Measurements from ENCODE around the gene METTL25. TPM values are rescaled to one million over a fixed set of nuclear protein-coding genes. Genes with fewer than 3 reads are reported as not detected.

METTL25 gene
- total RNA-seq, 1 experiment from 2014 or later: 3.5 TPM

DNA sequence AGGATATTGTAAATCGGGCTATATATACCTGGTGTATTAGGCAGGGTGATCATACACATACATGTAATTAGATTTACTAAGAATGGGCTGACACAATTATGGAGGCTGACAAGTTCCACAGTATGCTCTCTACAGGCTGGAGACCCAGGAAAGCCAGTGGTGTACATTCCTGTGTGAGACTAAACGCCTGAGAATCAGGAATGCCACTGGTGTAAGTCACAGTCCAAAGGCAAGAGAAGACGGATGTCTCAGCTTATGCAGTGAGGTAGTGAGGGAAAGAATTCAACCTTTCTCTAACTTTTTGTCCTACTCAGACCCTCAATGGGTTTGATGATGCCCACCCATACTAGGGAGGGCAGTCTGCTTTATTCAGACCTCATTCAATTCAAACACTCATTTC, 57.1 kb downstream of the METTL25 start:
- H3K36me3 ChIP-seq (ENCODE audit: control insufficient read depth, insufficient read depth, low read length): no peaks in the 10 kb centered on the region; the same call in 1 of the 2 replicates
- no TSS peak for BruUV-seq (replicated peaks)
- in situ Hi-C loops (cut with HindIII; ENCODE audit: low pct_unique_long_range_greater_than_20kb, low sequenced_read_pairs): no loop called here
- TF ChIP-seq POLR2AphosphoS5 (IDR thresholded peaks at IDR 0.05; ENCODE audit: low read depth, low read length): no peak
- TF ChIP-seq, protein P1, sequence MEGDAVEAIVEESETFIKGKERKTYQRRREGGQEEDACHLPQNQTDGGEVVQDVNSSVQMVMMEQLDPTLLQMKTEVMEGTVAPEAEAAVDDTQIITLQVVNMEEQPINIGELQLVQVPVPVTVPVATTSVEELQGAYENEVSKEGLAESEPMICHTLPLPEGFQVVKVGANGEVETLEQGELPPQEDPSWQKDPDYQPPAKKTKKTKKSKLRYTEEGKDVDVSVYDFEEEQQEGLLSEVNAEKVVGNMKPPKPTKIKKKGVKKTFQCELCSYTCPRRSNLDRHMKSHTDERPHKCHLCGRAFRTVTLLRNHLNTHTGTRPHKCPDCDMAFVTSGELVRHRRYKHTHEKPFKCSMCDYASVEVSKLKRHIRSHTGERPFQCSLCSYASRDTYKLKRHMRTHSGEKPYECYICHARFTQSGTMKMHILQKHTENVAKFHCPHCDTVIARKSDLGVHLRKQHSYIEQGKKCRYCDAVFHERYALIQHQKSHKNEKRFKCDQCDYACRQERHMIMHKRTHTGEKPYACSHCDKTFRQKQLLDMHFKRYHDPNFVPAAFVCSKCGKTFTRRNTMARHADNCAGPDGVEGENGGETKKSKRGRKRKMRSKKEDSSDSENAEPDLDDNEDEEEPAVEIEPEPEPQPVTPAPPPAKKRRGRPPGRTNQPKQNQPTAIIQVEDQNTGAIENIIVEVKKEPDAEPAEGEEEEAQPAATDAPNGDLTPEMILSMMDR (IDR thresholded peaks at IDR 0.05): no peak
- no peak for TF ChIP-seq SIN3A (IDR thresholded peaks at IDR 0.05; ENCODE audit: borderline replicate concordance, insufficient read depth, low read depth, low read length)
- no peak for TF ChIP-seq TCF7L2 (IDR thresholded peaks at IDR 0.05; ENCODE audit: low read depth, low read length)
- TF ChIP-seq, protein P2, sequence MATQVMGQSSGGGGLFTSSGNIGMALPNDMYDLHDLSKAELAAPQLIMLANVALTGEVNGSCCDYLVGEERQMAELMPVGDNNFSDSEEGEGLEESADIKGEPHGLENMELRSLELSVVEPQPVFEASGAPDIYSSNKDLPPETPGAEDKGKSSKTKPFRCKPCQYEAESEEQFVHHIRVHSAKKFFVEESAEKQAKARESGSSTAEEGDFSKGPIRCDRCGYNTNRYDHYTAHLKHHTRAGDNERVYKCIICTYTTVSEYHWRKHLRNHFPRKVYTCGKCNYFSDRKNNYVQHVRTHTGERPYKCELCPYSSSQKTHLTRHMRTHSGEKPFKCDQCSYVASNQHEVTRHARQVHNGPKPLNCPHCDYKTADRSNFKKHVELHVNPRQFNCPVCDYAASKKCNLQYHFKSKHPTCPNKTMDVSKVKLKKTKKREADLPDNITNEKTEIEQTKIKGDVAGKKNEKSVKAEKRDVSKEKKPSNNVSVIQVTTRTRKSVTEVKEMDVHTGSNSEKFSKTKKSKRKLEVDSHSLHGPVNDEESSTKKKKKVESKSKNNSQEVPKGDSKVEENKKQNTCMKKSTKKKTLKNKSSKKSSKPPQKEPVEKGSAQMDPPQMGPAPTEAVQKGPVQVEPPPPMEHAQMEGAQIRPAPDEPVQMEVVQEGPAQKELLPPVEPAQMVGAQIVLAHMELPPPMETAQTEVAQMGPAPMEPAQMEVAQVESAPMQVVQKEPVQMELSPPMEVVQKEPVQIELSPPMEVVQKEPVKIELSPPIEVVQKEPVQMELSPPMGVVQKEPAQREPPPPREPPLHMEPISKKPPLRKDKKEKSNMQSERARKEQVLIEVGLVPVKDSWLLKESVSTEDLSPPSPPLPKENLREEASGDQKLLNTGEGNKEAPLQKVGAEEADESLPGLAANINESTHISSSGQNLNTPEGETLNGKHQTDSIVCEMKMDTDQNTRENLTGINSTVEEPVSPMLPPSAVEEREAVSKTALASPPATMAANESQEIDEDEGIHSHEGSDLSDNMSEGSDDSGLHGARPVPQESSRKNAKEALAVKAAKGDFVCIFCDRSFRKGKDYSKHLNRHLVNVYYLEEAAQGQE (IDR thresholded peaks at IDR 0.05; ENCODE audit: insufficient read depth in 1 of 2, low read depth in 2 of 2, low read length in 1 of 2): no peak
- ATAC-seq (no peak), DNase-seq (ENCODE audit: low read depth, low spot score) (no peak)
- no peak overlapping the region for H3K4me3 ChIP-seq (ENCODE audit: low read depth in 2 of 2, low read length in 2 of 2)
- no peaks in the 10 kb centered on the region for H3K9me3 ChIP-seq (ENCODE audit: control insufficient read depth, insufficient read depth, low read depth, low read length)
- ChIA-PET CTCF (no interaction called here), POLR2A (no interaction called here)
- no peaks in the 10 kb centered on the region for H3K27me3 ChIP-seq (ENCODE audit: control insufficient read depth, insufficient read depth, low read length)
- intact Hi-C loops (cut with micrococcal nuclease; ENCODE audit: unreplicated experiment): no loop called here
- no peak overlapping the region for H3K27ac ChIP-seq (ENCODE audit: low read length)
- H3K4me1 ChIP-seq (ENCODE audit: control insufficient read depth, insufficient read depth, low read length): no peaks in the 10 kb centered on the region

DNA sequence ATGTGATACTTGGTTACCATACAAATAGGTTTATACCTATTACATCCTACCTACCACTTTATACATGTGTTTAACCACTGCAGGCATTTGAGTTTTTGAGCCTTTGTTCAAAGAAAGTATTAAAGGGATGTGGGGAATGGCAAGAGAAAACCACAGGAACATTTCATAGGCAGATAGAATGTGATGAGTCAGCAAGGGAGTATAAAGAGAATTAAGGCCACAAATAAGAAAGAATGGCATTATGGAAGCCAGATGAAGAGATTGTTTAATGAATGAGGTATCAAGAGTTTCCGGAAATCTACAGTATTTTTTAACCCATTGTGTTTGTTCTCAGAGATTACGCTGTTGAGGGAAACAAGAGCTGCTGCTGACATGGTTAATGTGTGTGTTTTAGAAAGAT, 66.9 kb downstream of the METTL25 start:
- Histone ChIP-seq H3K27me3 (ENCODE audit: control insufficient read depth, insufficient read depth, low read length) (no peaks in the 10 kb centered on the region), H3K36me3 (ENCODE audit: control insufficient read depth, insufficient read depth, low read length) (no peaks in the 10 kb centered on the region), H3K9me3 (ENCODE audit: control insufficient read depth, insufficient read depth, low read depth, low read length) (no peaks in the 10 kb centered on the region), H3K4me3 (ENCODE audit: low read depth in 2 of 2, low read length in 2 of 2) (no peak overlapping the region), H3K27ac (ENCODE audit: low read length) (no peak overlapping the region), H3K4me1 (ENCODE audit: control insufficient read depth, insufficient read depth, low read length) (no peaks in the 10 kb centered on the region)
- DNase-seq (ENCODE audit: low read depth, low spot score) (no peak), ATAC-seq (no peak)
- ChIA-PET POLR2A (no interaction called here), CTCF (no interaction called here)
- BruUV-seq (replicated peaks): no TSS peak
- in situ Hi-C loops (cut with HindIII; ENCODE audit: low pct_unique_long_range_greater_than_20kb, low sequenced_read_pairs) (no loop called here), intact Hi-C loops (cut with micrococcal nuclease; ENCODE audit: unreplicated experiment) (no loop called here)
- TF ChIP-seq TCF7L2 (IDR thresholded peaks at IDR 0.05; ENCODE audit: low read depth, low read length) (no peak), POLR2AphosphoS5 (IDR thresholded peaks at IDR 0.05; ENCODE audit: low read depth, low read length) (no peak), SIN3A (IDR thresholded peaks at IDR 0.05; ENCODE audit: borderline replicate concordance, insufficient read depth, low read depth, low read length) (no peak)
- TF ChIP-seq, protein P1 (IDR thresholded peaks at IDR 0.05): no peak
- TF ChIP-seq, protein P2 (IDR thresholded peaks at IDR 0.05; ENCODE audit: insufficient read depth in 1 of 2, low read depth in 2 of 2, low read length in 1 of 2): no peak
